HCT116 (cell line): Measurements from ENCODE around the gene NEUROD1.

ENCODE experiments used
- CEBPB ChIP-seq: IDR thresholded peaks from 2 replicates; pipeline ENCODE4 v1.6.1; 2012; ENCODE audit warnings: low read depth
- CTCF ChIP-seq, 3 experiments: fragments of 200-600 bp in 1 of 3; sonication (generic) in 1 of 3; IDR thresholded peaks in 2 of 3; conservative IDR thresholded peaks in 1 of 3; 2 replicates each; pipeline ENCODE4 v1.5.1; 2012 to 2017; ENCODE audit warnings: low read depth in 2 of 3, low read length in 2 of 3, antibody characterized with exemption in 1 of 3, borderline replicate concordance in 1 of 3, control low read depth in 1 of 3, mild to moderate bottlenecking in 1 of 3, mixed read lengths in 1 of 3, mixed run types in 1 of 3, moderate library complexity in 1 of 3; ENCODE audit not compliant: insufficient read depth in 1 of 3
- EZH2phosphoT487 ChIP-seq: fragments of 200-600 bp; IDR thresholded peaks from 2 replicates; pipeline ENCODE4 v1.6.1; 2018; ENCODE audit warnings: antibody characterized with exemption, borderline replicate concordance
- TCF7L2 ChIP-seq: IDR thresholded peaks from 2 replicates; pipeline ENCODE4 v1.7.0; 2011; ENCODE audit warnings: borderline replicate concordance, inconsistent platforms; ENCODE audit not compliant: insufficient read depth, insufficient read length; ENCODE audit errors: extremely low read depth

GRCh38 chr2:181639686-181640085 lies 40.6 kb downstream of the NEUROD1 start:
- TF ChIP-seq CTCF (IDR thresholded peaks at IDR 0.05 in 2 of 3, conservative IDR thresholded peaks at IDR 0.05 in 1 of 3; ENCODE audit: borderline replicate concordance in 1 of 3, insufficient read depth in 1 of 3, low read depth in 2 of 3, low read length in 2 of 3), result no peak
- no peak for TF ChIP-seq EZH2phosphoT487
- no peak for TF ChIP-seq CEBPB
- no peak for TF ChIP-seq TCF7L2
